DOHH2 (cell line): ENCODE measurements around the gene MRPL22.

ENCODE experiments used
- H3F3A ChIP-seq: fragments of 200-600 bp; sonication (generic), shearing (Covaris generic); 2 replicates; pipeline ENCODE4 v1.6.0; 2016; ENCODE audit warnings: antibody characterized with exemption, mild to moderate bottlenecking; ENCODE audit not compliant: control insufficient read depth, insufficient read depth
- H3K27ac ChIP-seq: fragments of 200-600 bp; sonication (generic); 2 replicates; pipeline ENCODE4 v1.5.1; 2014; ENCODE audit warnings: low read depth, mild to moderate bottlenecking, low read length, moderate library complexity
- H3K27me3 ChIP-seq: fragments of 200-600 bp; sonication (generic); 2 replicates; pipeline ENCODE4 v1.6.1; 2014; ENCODE audit warnings: mild to moderate bottlenecking, low read length, mixed read lengths; ENCODE audit not compliant: control insufficient read depth
- H3K36me3 ChIP-seq: fragments of 200-600 bp; sonication (generic); 2 replicates; pipeline ENCODE4 v1.6.1; 2014; ENCODE audit warnings: mild to moderate bottlenecking, low read length, moderate library complexity, mixed read lengths; ENCODE audit not compliant: control insufficient read depth
- H3K4me1 ChIP-seq: fragments of 200-600 bp; sonication (generic); 2 replicates; pipeline ENCODE4 v1.6.1; 2014; ENCODE audit warnings: mild to moderate bottlenecking, low read length, mixed read lengths; ENCODE audit not compliant: control insufficient read depth
- H3K4me2 ChIP-seq: fragments of 200-600 bp; sonication (generic); 2 replicates; pipeline ENCODE4 v1.6.0; 2014; ENCODE audit warnings: mild to moderate bottlenecking, low read length, moderate library complexity
- H3K4me3 ChIP-seq: fragments of 200-600 bp; sonication (generic); 2 replicates; pipeline ENCODE4 v1.5.1; 2014; ENCODE audit warnings: mild to moderate bottlenecking, low read length, mixed read lengths
- H3K79me2 ChIP-seq: fragments of 200-600 bp; sonication (generic); 2 replicates; pipeline ENCODE4 v1.6.1; 2014; ENCODE audit warnings: mild to moderate bottlenecking, low read length, mixed read lengths; ENCODE audit not compliant: control insufficient read depth
- H3K9me2 ChIP-seq: fragments of 200-600 bp; sonication (generic); replicated peaks from 2 replicates; pipeline ENCODE4 v1.6.1; 2014; ENCODE audit warnings: mild to moderate bottlenecking, low read length, mixed read lengths; ENCODE audit not compliant: control insufficient read depth
- H3K9me3 ChIP-seq: fragments of 200-600 bp; sonication (generic); 2 replicates; pipeline ENCODE4 v1.6.1; 2014; ENCODE audit warnings: antibody characterized with exemption, low read length, mixed read lengths; ENCODE audit not compliant: control insufficient read depth, insufficient read depth
- H4K20me1 ChIP-seq: fragments of 200-600 bp; sonication (generic); 2 replicates; pipeline ENCODE4 v1.6.0; 2014; ENCODE audit warnings: low read depth, mild to moderate bottlenecking, antibody characterized with exemption, low read length, moderate library complexity; ENCODE audit not compliant: control insufficient read depth, insufficient read depth
- EZH2phosphoT487 ChIP-seq: fragments of 200-600 bp; sonication (generic); IDR thresholded peaks from 2 replicates; pipeline ENCODE4 v1.6.1; 2017; ENCODE audit warnings: borderline replicate concordance, mild to moderate bottlenecking, antibody characterized with exemption, low read length, moderate library complexity, mixed read lengths
- TF ChIP-seq, protein P1 (sequence below): fragments of 200-600 bp; sonication (generic); IDR thresholded peaks from one replicate; pipeline ENCODE4 v1.5.1; 2014; ENCODE audit warnings: antibody characterized with exemption, mild to moderate bottlenecking, low read depth, low read length; ENCODE audit not compliant: poor library complexity, severe bottlenecking

Gene MRPL22

DNA sequence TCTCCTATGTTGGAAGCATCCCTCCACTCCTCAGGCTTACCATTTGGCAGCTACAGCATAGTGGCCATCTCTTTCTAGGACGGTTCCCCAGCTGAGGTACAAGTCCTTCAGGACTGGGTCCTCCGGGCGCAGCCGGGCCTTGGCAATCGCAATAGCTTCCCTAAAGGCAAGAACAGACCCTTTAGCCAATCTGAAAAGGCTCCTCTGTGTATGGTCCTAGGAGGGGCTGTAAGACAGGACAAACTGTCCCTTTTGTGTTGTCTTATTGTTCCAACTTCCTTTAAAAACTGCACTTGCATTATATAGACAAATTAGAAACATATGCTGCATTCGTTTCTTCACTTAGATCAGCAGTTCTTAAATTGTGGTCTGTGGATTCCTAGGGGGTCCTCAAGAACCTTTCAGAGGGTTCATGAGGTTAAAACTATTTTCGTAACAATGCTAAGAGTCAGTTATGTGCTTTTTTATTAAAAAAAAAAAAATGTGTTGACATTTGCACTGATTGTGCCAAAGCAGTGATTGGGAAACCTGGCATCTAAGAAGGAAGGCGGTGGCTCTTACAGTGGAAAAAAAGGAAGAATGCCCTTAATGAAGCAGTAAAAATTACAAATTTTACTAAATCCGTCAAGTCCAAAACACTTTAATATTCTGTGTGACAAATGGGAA lies 41.6 kb upstream of the MRPL22 start:
- H3K9me3 ChIP-seq: no peaks in the 10 kb centered on the region
- H3K4me1 ChIP-seq: no peaks in the 10 kb centered on the region
- no peaks in the 10 kb centered on the region for H3K9me2 ChIP-seq
- H3K27ac ChIP-seq: no peak overlapping the region
- no peaks in the 10 kb centered on the region for H3F3A ChIP-seq
- H3K4me3 ChIP-seq: no peak overlapping the region
- no peaks in the 10 kb centered on the region for H3K79me2 ChIP-seq
- TF ChIP-seq, protein P1, sequence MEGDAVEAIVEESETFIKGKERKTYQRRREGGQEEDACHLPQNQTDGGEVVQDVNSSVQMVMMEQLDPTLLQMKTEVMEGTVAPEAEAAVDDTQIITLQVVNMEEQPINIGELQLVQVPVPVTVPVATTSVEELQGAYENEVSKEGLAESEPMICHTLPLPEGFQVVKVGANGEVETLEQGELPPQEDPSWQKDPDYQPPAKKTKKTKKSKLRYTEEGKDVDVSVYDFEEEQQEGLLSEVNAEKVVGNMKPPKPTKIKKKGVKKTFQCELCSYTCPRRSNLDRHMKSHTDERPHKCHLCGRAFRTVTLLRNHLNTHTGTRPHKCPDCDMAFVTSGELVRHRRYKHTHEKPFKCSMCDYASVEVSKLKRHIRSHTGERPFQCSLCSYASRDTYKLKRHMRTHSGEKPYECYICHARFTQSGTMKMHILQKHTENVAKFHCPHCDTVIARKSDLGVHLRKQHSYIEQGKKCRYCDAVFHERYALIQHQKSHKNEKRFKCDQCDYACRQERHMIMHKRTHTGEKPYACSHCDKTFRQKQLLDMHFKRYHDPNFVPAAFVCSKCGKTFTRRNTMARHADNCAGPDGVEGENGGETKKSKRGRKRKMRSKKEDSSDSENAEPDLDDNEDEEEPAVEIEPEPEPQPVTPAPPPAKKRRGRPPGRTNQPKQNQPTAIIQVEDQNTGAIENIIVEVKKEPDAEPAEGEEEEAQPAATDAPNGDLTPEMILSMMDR: no peak
- TF ChIP-seq EZH2phosphoT487: no peak
- no peaks in the 10 kb centered on the region for H4K20me1 ChIP-seq
- peaks cover 89% of the 10 kb centered on the region for H3K36me3 ChIP-seq
- no peak overlapping the region for H3K4me2 ChIP-seq
- H3K27me3 ChIP-seq: no peaks in the 10 kb centered on the region

DNA sequence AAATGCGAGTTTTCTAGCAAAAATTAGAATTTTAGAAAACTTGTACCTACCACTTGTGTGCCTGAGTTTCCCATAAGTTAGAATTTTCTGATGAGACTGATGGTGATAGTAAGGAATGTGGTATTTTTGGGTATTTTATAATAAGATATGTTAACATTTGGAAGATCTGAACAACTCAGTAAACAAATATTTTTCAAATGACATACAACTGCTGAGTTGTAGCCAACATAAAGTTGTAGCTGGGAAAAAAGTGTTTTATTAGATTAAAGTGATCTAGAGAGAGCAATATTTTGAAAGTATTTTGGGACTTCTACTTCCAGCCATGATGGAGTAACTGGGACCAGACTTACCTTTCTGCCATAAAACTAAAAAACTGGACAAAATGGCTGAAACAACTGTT lies 40.8 kb upstream of the MRPL22 start:
- Histone ChIP-seq H3K9me3 (no peaks in the 10 kb centered on the region), H3K4me1 (no peaks in the 10 kb centered on the region), H4K20me1 (no peaks in the 10 kb centered on the region), H3K79me2 (no peaks in the 10 kb centered on the region), H3K27me3 (no peaks in the 10 kb centered on the region), H3F3A (no peaks in the 10 kb centered on the region), H3K27ac (no peak overlapping the region), H3K4me2 (no peak overlapping the region), H3K9me2 (no peaks in the 10 kb centered on the region), H3K36me3 (peaks cover 93% of the 10 kb centered on the region), H3K4me3 (no peak overlapping the region)
- TF ChIP-seq, protein P1: no peak
- TF ChIP-seq EZH2phosphoT487: no peak

DNA sequence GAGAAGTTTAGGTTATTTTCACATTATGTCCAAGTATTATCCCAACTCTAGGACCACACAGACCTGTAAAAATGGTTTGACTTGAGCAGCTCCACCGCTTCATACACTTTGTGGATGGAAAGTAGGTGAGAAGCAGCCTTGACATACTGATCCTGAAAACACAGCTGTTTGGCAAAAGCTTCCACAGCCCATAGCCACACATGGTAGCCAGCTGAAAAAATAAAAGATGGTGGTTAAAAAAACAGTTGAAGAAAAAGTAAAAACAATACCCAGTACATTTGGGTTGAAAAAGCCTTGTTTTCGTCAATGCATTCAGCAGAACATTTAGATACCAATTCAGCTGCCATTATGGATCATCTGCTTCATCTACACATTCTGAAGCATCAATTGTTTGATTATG lies 39.6 kb upstream of the MRPL22 start:
- H3K36me3 ChIP-seq: peaks cover 92% of the 10 kb centered on the region
- no peaks in the 10 kb centered on the region for H3K27me3 ChIP-seq

More for the DNA sequence above, 39.6 kb upstream of the MRPL22 start:
- no peaks in the 10 kb centered on the region for H3K9me3 ChIP-seq
- no peaks in the 10 kb centered on the region for H3F3A ChIP-seq
- no peak overlapping the region for H3K4me2 ChIP-seq
- no peaks in the 10 kb centered on the region for H3K9me2 ChIP-seq
- no peaks in the 10 kb centered on the region for H4K20me1 ChIP-seq
- no peak for TF ChIP-seq EZH2phosphoT487
- TF ChIP-seq, protein P1: no peak
- H3K4me1 ChIP-seq: no peaks in the 10 kb centered on the region
- no peaks in the 10 kb centered on the region for H3K79me2 ChIP-seq
- no peak overlapping the region for H3K27ac ChIP-seq
- no peak overlapping the region for H3K4me3 ChIP-seq
